ENCODE data around the gene BTN3A1.

DNA sequence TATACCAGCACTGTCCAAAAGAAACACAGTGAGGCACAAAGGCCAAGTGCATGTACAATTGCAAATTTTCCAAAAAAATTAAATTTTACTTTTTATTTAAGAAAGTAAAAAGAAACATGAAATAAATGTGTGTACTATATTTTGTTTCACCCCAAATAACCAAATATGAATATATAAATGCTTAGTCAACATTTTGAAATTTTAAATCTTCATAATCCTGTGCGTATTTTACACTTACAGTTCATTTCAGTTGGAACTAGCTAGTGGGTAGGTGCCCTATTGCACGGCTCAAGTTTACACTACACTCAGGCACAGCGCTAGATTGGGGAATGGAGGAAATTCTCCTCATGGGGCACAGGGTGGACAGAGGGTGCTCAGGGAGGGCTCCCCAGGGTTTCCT is 20.3 kb downstream of the BTN3A1 start:
- TF ChIP-seq SIN3A (IDR thresholded peaks at IDR 0.05; ENCODE audit: borderline replicate concordance, insufficient read depth, low read length): no peak
- TF ChIP-seq, protein P1, sequence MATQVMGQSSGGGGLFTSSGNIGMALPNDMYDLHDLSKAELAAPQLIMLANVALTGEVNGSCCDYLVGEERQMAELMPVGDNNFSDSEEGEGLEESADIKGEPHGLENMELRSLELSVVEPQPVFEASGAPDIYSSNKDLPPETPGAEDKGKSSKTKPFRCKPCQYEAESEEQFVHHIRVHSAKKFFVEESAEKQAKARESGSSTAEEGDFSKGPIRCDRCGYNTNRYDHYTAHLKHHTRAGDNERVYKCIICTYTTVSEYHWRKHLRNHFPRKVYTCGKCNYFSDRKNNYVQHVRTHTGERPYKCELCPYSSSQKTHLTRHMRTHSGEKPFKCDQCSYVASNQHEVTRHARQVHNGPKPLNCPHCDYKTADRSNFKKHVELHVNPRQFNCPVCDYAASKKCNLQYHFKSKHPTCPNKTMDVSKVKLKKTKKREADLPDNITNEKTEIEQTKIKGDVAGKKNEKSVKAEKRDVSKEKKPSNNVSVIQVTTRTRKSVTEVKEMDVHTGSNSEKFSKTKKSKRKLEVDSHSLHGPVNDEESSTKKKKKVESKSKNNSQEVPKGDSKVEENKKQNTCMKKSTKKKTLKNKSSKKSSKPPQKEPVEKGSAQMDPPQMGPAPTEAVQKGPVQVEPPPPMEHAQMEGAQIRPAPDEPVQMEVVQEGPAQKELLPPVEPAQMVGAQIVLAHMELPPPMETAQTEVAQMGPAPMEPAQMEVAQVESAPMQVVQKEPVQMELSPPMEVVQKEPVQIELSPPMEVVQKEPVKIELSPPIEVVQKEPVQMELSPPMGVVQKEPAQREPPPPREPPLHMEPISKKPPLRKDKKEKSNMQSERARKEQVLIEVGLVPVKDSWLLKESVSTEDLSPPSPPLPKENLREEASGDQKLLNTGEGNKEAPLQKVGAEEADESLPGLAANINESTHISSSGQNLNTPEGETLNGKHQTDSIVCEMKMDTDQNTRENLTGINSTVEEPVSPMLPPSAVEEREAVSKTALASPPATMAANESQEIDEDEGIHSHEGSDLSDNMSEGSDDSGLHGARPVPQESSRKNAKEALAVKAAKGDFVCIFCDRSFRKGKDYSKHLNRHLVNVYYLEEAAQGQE (IDR thresholded peaks at IDR 0.05; ENCODE audit: insufficient read depth in 1 of 2, low read depth in 2 of 2, low read length in 2 of 2): no peak
- TF ChIP-seq FOXP2 (optimal IDR thresholded peaks at IDR 0.05; ENCODE audit: borderline replicate concordance, extremely low read depth, extremely low read length, insufficient read depth): no peak
- no peak for TF ChIP-seq POLR2AphosphoS5 (IDR thresholded peaks at IDR 0.05; ENCODE audit: low read depth, low read length)

Data from PFSK-1 (cell line).